Panc1 (cell line): Measurements from ENCODE around the gene CMIP.

ENCODE experiments used
- POLR2AphosphoS5 ChIP-seq: IDR thresholded peaks from 2 replicates; pipeline ENCODE4 v1.6.1; 2012; ENCODE audit warnings: mild to moderate bottlenecking, low read depth, low read length, moderate library complexity
- SIN3A ChIP-seq: IDR thresholded peaks from 2 replicates; pipeline ENCODE4 v1.6.1; 2012; ENCODE audit warnings: low read depth, mild to moderate bottlenecking, low read length, moderate library complexity, borderline replicate concordance; ENCODE audit not compliant: insufficient read depth
- TCF7L2 ChIP-seq: IDR thresholded peaks from 2 replicates; pipeline ENCODE4 v1.6.1; 2011; ENCODE audit warnings: mild to moderate bottlenecking, low read depth, low read length, inconsistent platforms
- TF ChIP-seq, protein P1 (sequence below): fragments of 450-650 bp; IDR thresholded peaks from 2 replicates; pipeline ENCODE4 v1.5.1; 2017; ENCODE audit warnings: mild to moderate bottlenecking
- TF ChIP-seq, protein P2 (sequence below), 2 experiments: IDR thresholded peaks; 2 replicates each; pipeline ENCODE4 v1.6.1; 2011 to 2012; ENCODE audit warnings: low read depth in 2 of 2, control low read depth in 1 of 2, low read length in 1 of 2, mild to moderate bottlenecking in 1 of 2, moderate library complexity in 1 of 2; ENCODE audit not compliant: insufficient read depth in 1 of 2

DNA sequence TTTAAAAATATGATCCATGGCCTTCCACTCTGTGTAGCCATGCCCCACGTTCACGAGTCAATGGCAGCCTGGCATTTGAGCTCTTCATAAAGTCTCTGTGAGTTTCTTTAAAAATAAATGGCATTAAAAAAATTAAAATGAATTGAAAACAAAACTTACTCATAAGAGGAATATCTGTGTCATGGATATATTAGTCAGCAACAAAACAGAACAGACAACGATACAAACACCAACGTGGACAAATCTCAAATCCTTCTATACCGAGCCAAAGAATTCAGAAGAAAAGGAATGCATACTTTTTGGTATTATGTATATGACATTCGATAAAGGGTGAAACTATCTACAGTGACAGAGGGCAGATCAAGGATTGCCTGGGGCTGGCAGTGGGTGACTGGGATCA, 8.2 kb upstream of the CMIP start:
- no peak for TF ChIP-seq POLR2AphosphoS5
- TF ChIP-seq, protein P1, sequence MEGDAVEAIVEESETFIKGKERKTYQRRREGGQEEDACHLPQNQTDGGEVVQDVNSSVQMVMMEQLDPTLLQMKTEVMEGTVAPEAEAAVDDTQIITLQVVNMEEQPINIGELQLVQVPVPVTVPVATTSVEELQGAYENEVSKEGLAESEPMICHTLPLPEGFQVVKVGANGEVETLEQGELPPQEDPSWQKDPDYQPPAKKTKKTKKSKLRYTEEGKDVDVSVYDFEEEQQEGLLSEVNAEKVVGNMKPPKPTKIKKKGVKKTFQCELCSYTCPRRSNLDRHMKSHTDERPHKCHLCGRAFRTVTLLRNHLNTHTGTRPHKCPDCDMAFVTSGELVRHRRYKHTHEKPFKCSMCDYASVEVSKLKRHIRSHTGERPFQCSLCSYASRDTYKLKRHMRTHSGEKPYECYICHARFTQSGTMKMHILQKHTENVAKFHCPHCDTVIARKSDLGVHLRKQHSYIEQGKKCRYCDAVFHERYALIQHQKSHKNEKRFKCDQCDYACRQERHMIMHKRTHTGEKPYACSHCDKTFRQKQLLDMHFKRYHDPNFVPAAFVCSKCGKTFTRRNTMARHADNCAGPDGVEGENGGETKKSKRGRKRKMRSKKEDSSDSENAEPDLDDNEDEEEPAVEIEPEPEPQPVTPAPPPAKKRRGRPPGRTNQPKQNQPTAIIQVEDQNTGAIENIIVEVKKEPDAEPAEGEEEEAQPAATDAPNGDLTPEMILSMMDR = no peak
- TF ChIP-seq, protein P2, sequence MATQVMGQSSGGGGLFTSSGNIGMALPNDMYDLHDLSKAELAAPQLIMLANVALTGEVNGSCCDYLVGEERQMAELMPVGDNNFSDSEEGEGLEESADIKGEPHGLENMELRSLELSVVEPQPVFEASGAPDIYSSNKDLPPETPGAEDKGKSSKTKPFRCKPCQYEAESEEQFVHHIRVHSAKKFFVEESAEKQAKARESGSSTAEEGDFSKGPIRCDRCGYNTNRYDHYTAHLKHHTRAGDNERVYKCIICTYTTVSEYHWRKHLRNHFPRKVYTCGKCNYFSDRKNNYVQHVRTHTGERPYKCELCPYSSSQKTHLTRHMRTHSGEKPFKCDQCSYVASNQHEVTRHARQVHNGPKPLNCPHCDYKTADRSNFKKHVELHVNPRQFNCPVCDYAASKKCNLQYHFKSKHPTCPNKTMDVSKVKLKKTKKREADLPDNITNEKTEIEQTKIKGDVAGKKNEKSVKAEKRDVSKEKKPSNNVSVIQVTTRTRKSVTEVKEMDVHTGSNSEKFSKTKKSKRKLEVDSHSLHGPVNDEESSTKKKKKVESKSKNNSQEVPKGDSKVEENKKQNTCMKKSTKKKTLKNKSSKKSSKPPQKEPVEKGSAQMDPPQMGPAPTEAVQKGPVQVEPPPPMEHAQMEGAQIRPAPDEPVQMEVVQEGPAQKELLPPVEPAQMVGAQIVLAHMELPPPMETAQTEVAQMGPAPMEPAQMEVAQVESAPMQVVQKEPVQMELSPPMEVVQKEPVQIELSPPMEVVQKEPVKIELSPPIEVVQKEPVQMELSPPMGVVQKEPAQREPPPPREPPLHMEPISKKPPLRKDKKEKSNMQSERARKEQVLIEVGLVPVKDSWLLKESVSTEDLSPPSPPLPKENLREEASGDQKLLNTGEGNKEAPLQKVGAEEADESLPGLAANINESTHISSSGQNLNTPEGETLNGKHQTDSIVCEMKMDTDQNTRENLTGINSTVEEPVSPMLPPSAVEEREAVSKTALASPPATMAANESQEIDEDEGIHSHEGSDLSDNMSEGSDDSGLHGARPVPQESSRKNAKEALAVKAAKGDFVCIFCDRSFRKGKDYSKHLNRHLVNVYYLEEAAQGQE (IDR thresholded peaks at IDR 0.05; ENCODE audit: insufficient read depth in 1 of 2, low read depth in 2 of 2, low read length in 1 of 2) = no peak
- no peak for TF ChIP-seq SIN3A
- no peak for TF ChIP-seq TCF7L2
